GM19395 (cell line): ENCODE results near the gene GALR3.

Experiments
- ATAC-seq: cut with Tn5 transposase; IDR thresholded peaks from one replicate; pipeline ENCODE4 v1.9.1; 2021; ENCODE audit warnings: mild to moderate bottlenecking, moderate library complexity; ENCODE audit not compliant: unreplicated experiment

GALR3 gene

GRCh38 chr22:37802310-37803194 lies 20.6 kb upstream of the GALR3 start:
- ATAC-seq, result no peak

- no peak for ATAC-seq
Measured at GRCh38 chr22:37803195-37803638, 20.0 kb upstream of the GALR3 start.

- no peak for ATAC-seq
Measured at GRCh38 chr22:37803639-37804351, 19.4 kb upstream of the GALR3 start.

- no peak for ATAC-seq
Measured at GRCh38 chr22:37804352-37804880, 18.8 kb upstream of the GALR3 start.

- no peak for ATAC-seq
Measured at GRCh38 chr22:37804881-37805809, 18.0 kb upstream of the GALR3 start.

- no peak for ATAC-seq
Measured at GRCh38 chr22:37805810-37806277, 17.3 kb upstream of the GALR3 start.

- no peak for ATAC-seq
Measured at GRCh38 chr22:37806409-37807333, 16.5 kb upstream of the GALR3 start.

- peak; percentile 73 for ATAC-seq
Measured at GRCh38 chr22:37807410-37808293, 15.5 kb upstream of the GALR3 start, which contains the start of gene GCAT. Gene GCAT, plus strand, starts transcription at chr22:37807934. Its CDS starts 34 bp downstream, at chr22:37807968.

- no peak for ATAC-seq
Measured at GRCh38 chr22:37808294-37808657, 14.9 kb upstream of the GALR3 start.

- no peak for ATAC-seq
Measured at GRCh38 chr22:37809672-37810333, 13.4 kb upstream of the GALR3 start.

GRCh38 chr22:37811867-37812266 lies 11.3 kb upstream of the GALR3 start:
- ATAC-seq, result no peak

GRCh38 chr22:37812869-37813678 lies 10.1 kb upstream of the GALR3 start:
- no peak for ATAC-seq

- ATAC-seq, result no peak
Measured at GRCh38 chr22:37815593-37815992, 7.6 kb upstream of the GALR3 start.

- ATAC-seq, result no peak
Measured at GRCh38 chr22:37816543-37817180, 6.5 kb upstream of the GALR3 start.

- no peak for ATAC-seq
Measured at GRCh38 chr22:37817705-37818408, 5.3 kb upstream of the GALR3 start.
